Ishikawa (cell line): ENCODE measurements around the gene NEDD1.

Source experiments
- CREB1 ChIP-seq: IDR thresholded peaks from 2 replicates; pipeline ENCODE4 v1.6.1; 2012; ENCODE audit warnings: low read depth
- EGR1 ChIP-seq: IDR thresholded peaks from 2 replicates; pipeline ENCODE4 v1.6.1; 2012
- EP300 ChIP-seq: IDR thresholded peaks from 2 replicates; pipeline ENCODE4 v1.6.1; 2012; ENCODE audit warnings: borderline replicate concordance
- FOXM1 ChIP-seq: IDR thresholded peaks from 2 replicates; pipeline ENCODE4 v1.6.1; 2012; ENCODE audit warnings: low read depth, borderline replicate concordance
- RAD21 ChIP-seq: IDR thresholded peaks from 2 replicates; pipeline ENCODE4 v1.6.1; 2012; ENCODE audit warnings: low read depth
- REST ChIP-seq: IDR thresholded peaks from 2 replicates; pipeline ENCODE4 v1.6.1; 2012; ENCODE audit warnings: low read depth, mild to moderate bottlenecking
- TAF1 ChIP-seq: IDR thresholded peaks from 2 replicates; pipeline ENCODE4 v1.6.1; 2012; ENCODE audit warnings: low read depth, mild to moderate bottlenecking
- YY1 ChIP-seq: IDR thresholded peaks from 2 replicates; pipeline ENCODE4 v1.6.1; 2012; ENCODE audit warnings: low read depth
- ZBTB7A ChIP-seq: IDR thresholded peaks from 2 replicates; pipeline ENCODE4 v1.6.1; 2012; ENCODE audit warnings: low read depth

DNA sequence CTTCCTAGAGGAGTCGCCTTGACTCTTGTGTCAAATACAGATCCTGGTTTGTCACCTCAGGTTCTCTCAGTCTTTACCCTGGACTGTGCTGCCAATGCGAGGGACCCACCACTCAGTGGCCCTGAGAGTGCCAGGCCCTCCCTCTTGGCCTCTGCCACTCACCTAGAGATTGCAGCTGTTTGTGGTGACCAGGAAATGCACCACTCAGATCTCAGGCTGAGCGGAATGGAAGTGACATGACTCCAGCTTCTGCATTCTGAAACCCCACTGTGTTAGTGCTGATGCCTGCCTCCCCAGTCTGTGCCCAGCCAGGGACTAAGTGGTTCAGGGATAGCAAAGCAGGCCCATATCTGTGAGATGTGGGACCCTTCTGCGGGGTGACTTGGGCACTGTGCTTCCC lies 27.8 kb upstream of the NEDD1 start:
- TF ChIP-seq RAD21, result no peak
- TF ChIP-seq REST, result no peak
- no peak for TF ChIP-seq TAF1
- no peak for TF ChIP-seq EP300
- no peak for TF ChIP-seq ZBTB7A
- TF ChIP-seq EGR1, result no peak
- no peak for TF ChIP-seq CREB1
- TF ChIP-seq YY1, result no peak
- TF ChIP-seq FOXM1, result no peak
